Measurements from ENCODE around the gene ADRB1. TPM values are rescaled to one million over a fixed set of nuclear protein-coding genes. Genes with fewer than 3 reads are reported as not detected.

Gene ADRB1
- total RNA-seq, 2 donors from 2014 or later: 0.27 to 0.42 TPM

DNA sequence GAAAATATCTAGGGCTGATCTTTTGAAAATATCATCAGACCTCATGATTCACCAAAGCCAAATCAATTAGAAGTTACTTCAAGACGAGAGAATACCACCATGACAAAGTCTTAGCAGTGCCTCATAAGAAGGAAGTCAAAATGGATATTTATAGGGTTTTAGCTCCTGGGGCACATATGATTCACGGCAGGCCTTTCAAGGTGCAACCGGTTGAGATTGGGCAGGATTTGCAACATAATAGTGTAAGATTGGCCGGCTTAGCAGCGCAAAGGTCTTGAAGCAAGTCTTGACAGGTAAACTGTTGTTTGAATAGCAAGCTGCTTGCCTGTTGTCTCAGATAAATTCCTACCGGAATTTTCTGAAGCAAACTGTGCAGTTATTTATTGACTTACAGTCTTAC lies 17.5 kb downstream of the ADRB1 start:
- DNase-seq (ENCODE audit: low spot score) (no peak), ATAC-seq (ENCODE audit: insufficient number of reproducible peaks, low FRiP score, low read depth) (no peak)
- H3K4me3 ChIP-seq: no peak overlapping the region
- TF ChIP-seq, protein P1, sequence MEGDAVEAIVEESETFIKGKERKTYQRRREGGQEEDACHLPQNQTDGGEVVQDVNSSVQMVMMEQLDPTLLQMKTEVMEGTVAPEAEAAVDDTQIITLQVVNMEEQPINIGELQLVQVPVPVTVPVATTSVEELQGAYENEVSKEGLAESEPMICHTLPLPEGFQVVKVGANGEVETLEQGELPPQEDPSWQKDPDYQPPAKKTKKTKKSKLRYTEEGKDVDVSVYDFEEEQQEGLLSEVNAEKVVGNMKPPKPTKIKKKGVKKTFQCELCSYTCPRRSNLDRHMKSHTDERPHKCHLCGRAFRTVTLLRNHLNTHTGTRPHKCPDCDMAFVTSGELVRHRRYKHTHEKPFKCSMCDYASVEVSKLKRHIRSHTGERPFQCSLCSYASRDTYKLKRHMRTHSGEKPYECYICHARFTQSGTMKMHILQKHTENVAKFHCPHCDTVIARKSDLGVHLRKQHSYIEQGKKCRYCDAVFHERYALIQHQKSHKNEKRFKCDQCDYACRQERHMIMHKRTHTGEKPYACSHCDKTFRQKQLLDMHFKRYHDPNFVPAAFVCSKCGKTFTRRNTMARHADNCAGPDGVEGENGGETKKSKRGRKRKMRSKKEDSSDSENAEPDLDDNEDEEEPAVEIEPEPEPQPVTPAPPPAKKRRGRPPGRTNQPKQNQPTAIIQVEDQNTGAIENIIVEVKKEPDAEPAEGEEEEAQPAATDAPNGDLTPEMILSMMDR (IDR thresholded peaks at IDR 0.05): no peak
- no peak overlapping the region for H3K27ac ChIP-seq
- H3K27me3 ChIP-seq (replicated peaks; ENCODE audit: insufficient read depth): no peaks in the 10 kb centered on the region
- H3K4me1 ChIP-seq (ENCODE audit: control insufficient read depth in 1 of 2, low read depth in 2 of 2): peaks cover 3 to 22% of the 10 kb centered on the region in 2 donors
- no peaks in the 10 kb centered on the region for H3K9me3 ChIP-seq
- H3K36me3 ChIP-seq: no peaks in the 10 kb centered on the region

DNA sequence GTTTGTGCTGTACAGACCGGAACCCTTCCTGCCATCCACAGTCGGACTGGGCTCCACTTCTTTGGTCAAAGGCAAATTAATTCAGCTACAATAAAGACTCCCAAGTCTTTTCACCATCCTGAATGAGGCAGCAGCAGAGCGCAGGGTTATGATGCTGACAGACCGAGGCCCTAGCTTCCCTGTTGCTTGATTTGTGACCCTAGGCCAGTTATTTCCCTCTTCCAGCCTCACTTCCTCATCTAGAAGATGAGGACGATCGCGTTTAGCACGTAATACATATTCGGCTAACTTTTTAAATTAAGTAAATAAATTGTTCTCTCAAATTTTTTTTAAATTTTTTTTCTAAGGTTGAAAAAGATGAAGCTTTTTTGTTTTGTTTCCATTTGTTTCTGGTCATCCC lies 18.1 kb downstream of the ADRB1 start:
- no peaks in the 10 kb centered on the region for H3K36me3 ChIP-seq
- TF ChIP-seq, protein P1 (IDR thresholded peaks at IDR 0.05): no peak
- ATAC-seq (ENCODE audit: insufficient number of reproducible peaks, low FRiP score, low read depth): no peak
- no peak for DNase-seq (ENCODE audit: low spot score)
- H3K9me3 ChIP-seq: no peaks in the 10 kb centered on the region
- peaks cover 3 to 27% of the 10 kb centered on the region in 2 donors for H3K4me1 ChIP-seq (ENCODE audit: control insufficient read depth in 1 of 2, low read depth in 2 of 2)
- no peaks in the 10 kb centered on the region for H3K27me3 ChIP-seq (replicated peaks; ENCODE audit: insufficient read depth)
- no peak overlapping the region for H3K4me3 ChIP-seq
- H3K27ac ChIP-seq: no peak overlapping the region

DNA sequence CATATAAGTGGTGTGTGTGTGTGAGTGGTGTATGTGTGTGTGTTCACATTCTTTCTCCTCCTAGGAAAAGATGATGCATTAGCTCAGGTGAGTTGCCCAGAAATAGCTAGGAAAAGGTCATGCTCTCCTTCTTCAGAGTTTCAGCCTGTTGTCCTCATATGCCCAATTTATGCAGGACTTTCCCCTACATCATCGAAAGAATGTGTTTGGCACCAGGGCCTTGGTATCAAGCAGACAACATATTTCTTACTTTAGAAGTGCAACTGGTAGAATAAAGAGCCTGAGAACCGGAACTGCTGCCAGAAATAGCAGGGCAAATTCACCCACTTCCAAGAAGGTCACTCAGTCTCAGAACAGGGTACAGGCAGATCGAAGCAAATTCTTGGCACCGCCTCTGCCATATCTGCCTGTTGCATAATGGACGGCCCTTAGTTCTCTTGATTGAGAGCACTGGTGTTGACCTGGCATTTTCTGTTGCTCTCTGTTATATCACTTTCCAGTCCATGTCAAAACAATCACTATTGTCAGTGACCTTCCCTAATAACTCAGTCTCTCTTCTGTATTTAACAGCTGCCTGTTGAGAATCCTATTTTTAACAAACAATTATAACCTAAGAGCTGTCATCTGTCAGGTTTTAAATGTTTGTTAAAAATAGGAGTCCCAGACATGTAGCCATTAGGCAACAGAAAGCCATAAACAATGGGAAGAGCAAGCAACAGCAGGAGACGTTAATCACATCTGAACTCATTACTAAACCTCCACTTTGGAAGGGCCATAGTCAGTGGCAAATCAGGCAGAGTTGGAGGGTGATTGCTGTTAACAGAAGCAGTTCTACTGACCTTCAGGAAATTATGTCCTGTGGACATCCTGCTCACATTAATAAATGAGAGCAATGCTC lies 20.7 kb downstream of the ADRB1 start:
- H3K27me3 ChIP-seq (replicated peaks; ENCODE audit: insufficient read depth): no peaks in the 10 kb centered on the region
- TF ChIP-seq, protein P1 (IDR thresholded peaks at IDR 0.05): no peak
- H3K36me3 ChIP-seq: no peaks in the 10 kb centered on the region
- no peak for ATAC-seq (ENCODE audit: insufficient number of reproducible peaks, low FRiP score, low read depth)
- H3K27ac ChIP-seq: no peak overlapping the region
- DNase-seq (ENCODE audit: low spot score): no peak
- peaks cover 0 to 36% of the 10 kb centered on the region in 2 donors for H3K4me1 ChIP-seq (ENCODE audit: control insufficient read depth in 1 of 2, low read depth in 2 of 2)
- no peak overlapping the region for H3K4me3 ChIP-seq
- H3K9me3 ChIP-seq: no peaks in the 10 kb centered on the region

DNA sequence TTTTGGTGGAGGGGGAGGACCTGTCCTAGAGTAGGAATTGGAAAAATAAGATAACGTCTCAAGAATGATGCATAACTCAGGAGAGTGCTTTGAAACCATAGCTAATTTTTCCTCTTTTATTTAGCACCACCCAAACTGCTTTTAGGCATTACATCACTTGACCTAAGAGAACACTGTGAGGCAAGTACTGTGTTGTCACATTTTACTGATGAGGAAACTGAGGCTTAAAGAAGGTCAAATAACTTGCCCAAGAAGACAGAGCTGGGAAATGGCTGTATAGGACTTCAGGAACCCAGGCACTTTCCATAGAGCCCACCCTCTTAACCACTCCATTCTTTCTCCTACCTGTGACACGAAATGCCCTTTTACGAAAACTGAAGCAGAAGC lies 21.4 kb downstream of the ADRB1 start:
- no peak overlapping the region for H3K27ac ChIP-seq
- H3K36me3 ChIP-seq: no peaks in the 10 kb centered on the region
- peaks cover 0 to 36% of the 10 kb centered on the region in 2 donors for H3K4me1 ChIP-seq (ENCODE audit: control insufficient read depth in 1 of 2, low read depth in 2 of 2)
- ATAC-seq (ENCODE audit: insufficient number of reproducible peaks, low FRiP score, low read depth) (no peak), DNase-seq (ENCODE audit: low spot score) (no peak)
- H3K4me3 ChIP-seq: no peak overlapping the region
- H3K9me3 ChIP-seq: no peaks in the 10 kb centered on the region
- TF ChIP-seq, protein P1 (IDR thresholded peaks at IDR 0.05): no peak
- no peaks in the 10 kb centered on the region for H3K27me3 ChIP-seq (replicated peaks; ENCODE audit: insufficient read depth)

DNA sequence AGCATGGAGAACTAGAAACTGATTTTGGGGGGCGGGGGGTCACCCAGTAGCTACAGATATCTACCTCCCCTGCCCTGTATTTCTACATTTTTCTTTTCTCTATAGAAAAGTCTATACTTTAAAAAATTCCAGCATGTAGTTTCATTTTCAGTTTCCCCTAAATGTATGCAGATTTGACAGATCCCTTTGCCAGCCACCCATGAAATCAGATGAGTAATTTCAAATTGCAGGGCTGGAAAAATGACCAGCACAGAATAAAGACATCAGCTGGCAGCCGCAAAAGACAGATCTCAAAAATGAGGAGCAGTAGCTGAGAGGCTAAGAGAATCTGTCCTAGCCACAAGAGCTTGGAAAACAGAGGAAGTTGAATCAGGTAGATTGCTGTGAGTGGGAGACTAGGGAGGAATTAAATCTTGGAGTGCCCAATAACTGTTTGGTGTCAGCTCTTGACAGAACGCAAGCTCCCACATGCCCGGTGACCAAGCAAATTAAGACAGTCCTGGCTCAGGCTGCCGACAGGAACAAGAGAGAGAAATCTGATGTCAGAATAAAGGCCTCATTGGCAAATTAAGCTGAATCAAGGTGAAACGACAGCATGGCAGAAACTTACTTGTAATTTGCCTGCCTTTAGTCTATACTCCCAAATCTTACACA lies 24.5 kb downstream of the ADRB1 start:
- no peaks in the 10 kb centered on the region for H3K27me3 ChIP-seq (replicated peaks; ENCODE audit: insufficient read depth)
- H3K9me3 ChIP-seq: no peaks in the 10 kb centered on the region
- H3K4me3 ChIP-seq: no peak overlapping the region
- H3K27ac ChIP-seq: no peak overlapping the region
- peaks cover 0 to 31% of the 10 kb centered on the region in 2 donors for H3K4me1 ChIP-seq (ENCODE audit: control insufficient read depth in 1 of 2, low read depth in 2 of 2)
- TF ChIP-seq, protein P1 (IDR thresholded peaks at IDR 0.05): no peak
- no peaks in the 10 kb centered on the region for H3K36me3 ChIP-seq
- no peak for DNase-seq (ENCODE audit: low spot score)
- ATAC-seq (ENCODE audit: insufficient number of reproducible peaks, low FRiP score, low read depth): no peak
